HG03354 (cell line): Measurements from ENCODE around the gene PVALEF.

Source experiments
- ATAC-seq: cut with Tn5 transposase; IDR thresholded peaks from one replicate; pipeline ENCODE4 v1.9.1; 2021; ENCODE audit warnings: mild to moderate bottlenecking; ENCODE audit not compliant: unreplicated experiment, poor library complexity, severe bottlenecking

PVALEF gene

DNA sequence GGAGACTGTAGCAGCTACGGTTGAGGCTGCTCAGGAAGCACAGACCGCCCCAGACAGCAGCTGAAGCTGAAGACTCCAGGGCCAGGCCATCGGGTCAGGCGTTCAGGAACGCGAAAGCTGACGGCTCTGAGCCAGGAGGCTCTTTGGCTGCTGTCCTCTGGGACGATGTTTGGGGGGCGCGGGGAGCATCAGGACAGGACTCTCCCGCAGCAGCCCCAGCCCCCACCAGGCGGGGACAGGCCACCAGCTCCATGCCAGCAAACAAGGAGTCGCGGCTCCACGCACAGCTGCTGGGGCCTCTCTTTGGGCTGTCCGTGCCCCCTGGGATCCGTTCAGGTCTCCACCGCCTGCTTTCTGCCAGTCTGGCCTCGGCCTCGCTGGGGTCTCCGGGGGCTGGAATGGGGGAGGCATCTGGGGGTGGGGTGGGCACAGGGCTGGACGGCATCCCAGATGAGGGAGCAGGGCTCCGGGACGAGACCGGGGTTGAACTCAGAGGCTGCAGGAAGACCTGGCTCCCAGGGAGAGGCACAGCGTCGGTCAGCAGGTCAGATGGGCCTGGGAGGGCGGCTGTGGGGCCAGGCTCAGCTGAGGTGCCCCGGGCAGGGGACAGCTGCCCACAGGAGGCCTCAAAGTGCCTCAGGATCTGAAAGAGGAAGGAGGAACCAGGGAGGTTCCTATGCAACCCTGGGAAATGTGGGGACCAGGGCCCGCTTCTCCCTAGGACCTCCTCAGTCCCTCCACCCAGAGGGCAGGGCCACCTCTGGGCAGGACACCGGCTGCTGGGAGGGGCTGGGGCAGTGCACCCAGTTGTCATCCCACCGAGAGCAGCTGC is 63.7 kb downstream of the PVALEF start:
- ATAC-seq, result no peak

DNA sequence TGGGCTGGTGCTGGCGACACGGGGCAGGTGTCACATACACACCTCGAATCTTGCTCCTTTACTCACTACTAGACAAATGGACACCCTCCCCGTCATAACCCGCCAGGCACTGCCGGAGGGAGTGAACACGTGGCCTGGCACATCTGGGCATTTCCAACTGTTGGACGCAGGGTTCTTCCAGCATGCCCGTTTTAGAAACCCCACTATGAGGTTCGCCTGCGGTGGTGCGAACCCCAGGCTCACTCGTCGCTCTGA is 64.3 kb downstream of the PVALEF start:
- no peak for ATAC-seq

DNA sequence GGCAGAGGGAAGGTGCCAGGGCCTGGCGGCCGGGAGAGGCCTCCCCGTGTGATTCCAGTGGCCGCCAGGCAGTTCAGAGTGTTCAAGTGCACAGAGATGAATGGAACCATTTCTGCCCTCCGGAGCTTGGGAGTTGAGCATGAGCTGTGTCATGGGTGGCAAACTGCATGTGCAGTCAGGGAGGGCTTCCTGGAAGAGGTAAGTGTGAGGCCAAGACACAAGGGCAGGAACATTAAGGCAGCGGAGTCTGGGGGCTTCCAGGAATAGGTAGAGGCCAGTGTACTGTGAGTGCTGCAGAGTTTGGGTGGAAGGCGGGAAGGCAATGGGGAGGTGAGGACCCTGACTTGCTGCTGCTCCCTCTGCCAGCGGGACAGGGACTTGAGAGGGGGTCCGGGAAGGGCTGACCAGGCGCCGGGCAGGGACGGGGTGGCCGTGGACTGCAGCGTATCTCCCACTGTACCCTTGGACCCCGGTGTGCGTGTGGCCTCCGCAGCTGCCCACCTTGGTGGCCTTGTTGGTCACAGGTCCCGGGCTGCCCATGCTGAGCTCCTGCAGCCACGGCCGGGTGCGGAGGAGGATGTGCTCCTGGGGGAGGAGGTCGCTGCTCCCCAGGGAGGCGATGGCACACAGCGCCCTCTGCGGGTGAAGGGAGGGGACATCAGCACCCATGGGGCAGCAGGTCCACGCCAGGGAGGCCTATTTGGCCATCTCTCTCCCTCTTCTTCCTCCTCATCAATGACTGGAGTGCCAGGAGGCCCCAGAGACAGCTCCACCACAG is 64.9 kb downstream of the PVALEF start:
- no peak for ATAC-seq

- ATAC-seq, result no peak
Observed at GRCh38 chr17:81231121-81231645, 65.9 kb downstream of the PVALEF start.

DNA sequence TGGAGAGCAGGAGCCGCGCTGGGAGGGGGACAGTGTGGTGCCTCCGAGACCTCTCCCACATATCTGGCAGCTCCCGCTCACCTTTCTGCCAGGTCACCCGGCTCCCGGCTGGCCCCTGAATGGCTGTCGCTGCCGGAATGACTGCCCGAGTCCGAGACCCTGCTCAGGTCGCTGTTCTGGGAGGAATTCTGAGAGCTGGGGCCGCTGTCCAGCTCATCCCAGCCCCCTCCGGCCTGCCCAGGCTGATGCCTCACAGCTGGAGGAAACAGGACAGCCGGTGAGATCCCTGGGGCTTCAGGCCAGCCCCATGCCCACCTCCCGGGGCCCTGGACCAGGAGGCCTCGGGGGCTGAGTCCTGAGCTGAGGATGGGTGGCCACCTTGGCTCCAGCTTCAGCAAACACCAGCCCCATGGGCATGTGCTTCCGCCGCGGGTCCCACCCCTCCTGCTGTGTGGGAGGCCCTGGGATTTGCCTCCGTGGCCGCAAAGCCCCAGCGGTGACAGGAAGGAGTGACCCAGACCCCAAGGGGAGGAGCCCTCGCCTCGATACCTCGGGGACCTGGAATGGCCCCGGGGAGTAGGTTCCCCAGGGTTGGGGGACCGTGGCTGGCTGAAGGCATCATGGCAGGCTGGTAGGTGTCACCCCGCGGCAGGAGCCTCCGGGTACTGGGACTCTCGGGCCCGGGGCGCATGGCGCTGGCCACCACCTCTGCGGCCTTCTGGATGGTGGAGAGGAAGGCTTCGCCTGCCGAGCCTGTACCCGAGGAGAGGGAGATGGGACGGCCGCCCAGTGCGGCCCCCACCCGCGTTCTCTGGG is 66.7 kb downstream of the PVALEF start:
- no peak for ATAC-seq
